ENCODE results near the gene GRID1. TPM values are rescaled to one million over a fixed set of nuclear protein-coding genes. Genes with fewer than 3 reads are reported as not detected.

The GRID1 gene
- total RNA-seq, 1 donor from 2014 or later = under 0.01 TPM

- DNase-seq (ENCODE audit: low read depth in 2 of 2) = no peak
Measured at GRCh38 chr10:86354761-86355540, 11.6 kb downstream of the GRID1 start.

- no peak for DNase-seq (ENCODE audit: low read depth in 2 of 2)
Measured at GRCh38 chr10:86353506-86354485, 12.8 kb downstream of the GRID1 start.

DNA sequence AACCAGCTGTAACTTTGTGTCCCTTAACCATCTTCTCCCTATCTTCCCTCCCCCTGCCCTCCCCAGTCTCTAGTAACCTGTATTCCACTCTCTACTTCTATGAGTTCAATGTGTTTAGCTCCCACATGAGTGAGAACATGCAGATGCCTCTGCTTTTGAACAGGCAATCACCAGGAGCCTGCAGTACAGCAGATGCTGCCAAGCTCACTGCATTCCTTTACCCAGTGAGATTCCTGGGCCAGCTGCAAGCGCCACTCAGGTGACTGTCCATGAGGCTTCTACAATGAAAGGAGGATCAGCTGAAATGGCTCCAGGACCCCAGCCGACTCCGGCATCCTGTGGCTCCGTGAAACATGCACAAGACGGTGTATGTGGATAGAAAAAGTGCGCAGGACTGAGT lies 15.7 kb downstream of the GRID1 start:
- no peak for DNase-seq (ENCODE audit: low read depth in 2 of 2)

GRCh38 chr10:86349940-86350630 lies 16.5 kb downstream of the GRID1 start:
- no peak for DNase-seq (ENCODE audit: low read depth in 2 of 2)

GRCh38 chr10:86349474-86349873 lies 17.1 kb downstream of the GRID1 start:
- peak in 1 of 2 donors; percentile 26 for DNase-seq (ENCODE audit: low read depth in 2 of 2)

- DNase-seq (ENCODE audit: low read depth in 2 of 2) = peak in 1 of 2 donors; percentile 11
Measured at GRCh38 chr10:86348321-86349210, 18.0 kb downstream of the GRID1 start.

DNA sequence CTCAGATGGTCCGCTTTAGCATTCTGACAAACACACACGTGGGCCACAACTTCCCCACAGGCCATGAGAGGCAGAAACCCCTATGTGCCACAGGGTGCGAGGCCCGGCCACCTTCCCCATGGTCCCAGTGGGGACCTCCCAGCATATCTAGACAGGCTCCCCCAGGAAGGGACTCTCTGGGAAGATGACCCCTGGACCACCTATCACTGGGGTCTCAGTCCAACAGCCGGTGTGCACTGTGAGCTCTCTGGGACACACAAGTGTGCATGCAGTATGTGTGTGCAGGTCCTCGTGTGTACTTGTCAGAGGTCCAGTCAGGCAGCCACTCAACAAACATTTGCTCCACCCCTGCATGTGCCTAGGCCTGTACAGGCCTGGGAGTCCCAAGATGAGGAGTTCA lies 18.7 kb downstream of the GRID1 start:
- no peak for DNase-seq (ENCODE audit: low read depth in 2 of 2)

GRCh38 chr10:86346799-86347665 lies 19.6 kb downstream of the GRID1 start:
- DNase-seq (ENCODE audit: low read depth in 2 of 2) = no peak

- DNase-seq (ENCODE audit: low read depth in 2 of 2) = no peak
Measured at GRCh38 chr10:86345859-86346798, 20.5 kb downstream of the GRID1 start.

DNA sequence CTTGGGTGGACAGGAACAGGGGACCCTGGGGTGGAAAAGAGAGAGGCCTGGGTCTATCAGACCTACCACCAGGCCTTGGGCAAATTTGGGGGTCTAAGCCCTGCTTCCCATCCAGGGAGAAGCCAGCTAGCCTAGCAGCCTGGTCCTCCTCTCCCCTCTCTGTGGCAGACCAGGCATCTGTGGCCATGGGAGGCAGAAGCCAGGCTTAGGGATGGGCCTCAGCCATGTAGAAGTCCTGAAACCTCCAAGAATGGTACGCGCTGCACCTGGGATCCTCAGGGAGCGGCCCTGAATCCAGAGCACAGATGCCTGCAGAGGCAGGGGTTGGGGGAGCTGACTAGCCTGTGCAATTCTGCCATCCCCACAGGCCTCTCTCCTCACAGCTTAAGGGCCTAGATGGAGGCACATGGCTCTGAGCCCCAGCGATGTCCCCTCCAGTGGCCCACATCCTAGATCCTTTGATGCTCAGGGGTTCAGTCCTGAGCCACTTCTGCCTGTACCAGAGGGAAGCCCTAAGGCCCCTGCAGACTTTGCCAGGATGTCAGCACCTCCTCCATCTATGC lies 21.2 kb downstream of the GRID1 start:
- DNase-seq (ENCODE audit: low read depth in 2 of 2) = no peak

DNA sequence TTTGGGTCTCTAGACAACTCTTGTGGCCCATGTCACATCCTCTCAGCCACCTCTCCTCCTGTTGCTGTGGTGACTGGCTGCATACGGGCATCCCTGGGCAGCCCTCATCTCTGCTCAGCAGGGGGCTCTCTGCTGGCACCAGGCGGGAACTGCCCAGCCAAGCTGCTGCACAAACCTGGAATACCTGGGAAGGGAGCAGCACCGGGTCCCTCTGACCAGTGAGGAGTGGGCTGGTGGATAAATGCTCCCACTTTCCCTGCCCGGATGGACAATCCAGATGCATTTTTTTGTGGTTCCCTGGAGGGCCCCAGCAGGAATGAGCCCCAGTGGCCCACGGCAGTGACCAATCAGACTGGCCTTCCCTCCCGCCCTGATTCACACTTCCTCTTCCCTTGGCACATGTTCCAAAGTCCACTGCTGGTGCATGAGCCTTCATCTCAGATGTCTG lies 21.9 kb downstream of the GRID1 start:
- DNase-seq (ENCODE audit: low read depth in 2 of 2) = no peak

DNA sequence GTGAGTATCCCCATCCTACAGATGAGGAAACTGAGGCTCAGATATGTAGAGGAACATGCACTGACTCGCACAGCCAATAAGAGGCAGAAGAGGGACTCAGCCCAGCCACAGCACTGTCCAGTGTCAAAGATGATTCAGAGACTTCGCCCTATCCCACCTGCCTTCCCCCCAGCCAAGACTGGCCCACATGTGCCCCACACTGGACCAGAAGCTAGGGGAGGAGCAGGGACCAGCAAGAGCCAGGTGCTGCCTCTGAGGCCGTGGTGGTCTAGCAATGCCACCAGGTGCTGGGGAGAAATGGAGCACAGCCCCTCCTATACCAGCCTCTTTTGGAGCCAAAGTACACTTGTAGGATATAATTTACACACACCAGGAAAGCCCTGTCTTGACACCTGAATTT lies 22.3 kb downstream of the GRID1 start:
- DNase-seq (ENCODE audit: low read depth in 2 of 2) = no peak

DNA sequence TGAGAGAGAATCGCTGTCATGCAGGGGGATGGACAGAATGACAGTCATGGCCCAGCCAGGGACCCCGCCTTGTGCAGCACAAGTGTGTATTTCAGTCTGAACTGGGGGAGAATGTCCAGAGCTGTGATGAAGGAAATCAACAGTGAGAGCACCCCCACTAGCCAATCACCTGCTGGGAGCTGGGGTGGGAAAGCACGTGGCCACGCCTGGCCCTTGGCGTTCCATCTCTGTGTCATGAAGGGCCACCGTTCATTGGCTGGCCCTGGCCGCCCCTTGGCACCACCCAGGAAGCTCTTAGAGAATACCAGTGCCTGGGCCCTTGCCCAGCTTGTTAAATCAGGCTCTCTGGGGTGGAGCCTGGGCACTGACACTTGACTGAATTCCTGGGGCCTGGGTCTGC lies 22.8 kb downstream of the GRID1 start:
- no peak for DNase-seq (ENCODE audit: low read depth in 2 of 2)

DNA sequence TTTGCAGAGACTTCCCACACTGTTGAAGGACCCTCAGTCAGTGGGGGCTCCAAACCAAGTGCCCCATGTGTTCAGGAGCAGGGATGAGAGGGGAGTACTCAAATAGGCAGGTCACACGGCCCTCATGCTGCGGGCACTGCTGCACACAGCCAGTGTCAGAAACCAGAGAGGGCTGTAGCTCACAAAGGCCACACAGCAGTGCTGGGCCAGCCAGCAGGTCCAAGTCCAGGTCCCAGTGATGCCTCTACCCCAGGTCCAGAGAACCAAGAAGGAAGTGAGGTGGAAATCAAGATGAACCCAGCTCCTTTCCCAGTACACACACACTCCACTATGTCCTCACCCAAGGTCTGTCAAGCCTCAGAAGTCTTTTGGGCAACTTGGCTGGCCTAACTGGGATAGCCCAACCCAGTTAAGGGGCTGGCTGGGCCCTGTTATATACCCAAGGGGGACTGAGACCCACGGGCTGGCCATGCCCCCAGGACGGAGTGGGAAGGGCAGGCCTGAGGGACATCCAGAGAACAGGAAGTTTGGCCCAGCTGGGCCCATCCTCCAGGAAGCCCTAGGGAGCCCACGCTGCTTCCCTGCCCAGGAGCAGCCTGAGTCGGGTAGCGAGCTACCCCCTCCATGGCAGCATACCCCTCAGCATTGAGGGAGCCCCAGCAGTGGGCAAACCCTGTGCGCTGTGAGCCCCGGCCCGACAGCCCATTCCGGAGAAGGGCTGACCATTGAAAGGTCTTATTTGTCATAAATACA lies 24.3 kb downstream of the GRID1 start:
- no peak for DNase-seq (ENCODE audit: low read depth in 2 of 2)

- DNase-seq (ENCODE audit: low read depth in 2 of 2) = no peak
Measured at GRCh38 chr10:86341361-86341811, 25.2 kb downstream of the GRID1 start.

- no peak for DNase-seq (ENCODE audit: low read depth in 2 of 2)
Measured at GRCh38 chr10:86340991-86341260, 25.7 kb downstream of the GRID1 start.

GRCh38 chr10:86340176-86340990 lies 26.2 kb downstream of the GRID1 start:
- DNase-seq (ENCODE audit: low read depth in 2 of 2) = no peak

All from dermis microvascular lymphatic vessel endothelial cell (primary cell).